ENCODE results near the gene UBTD2.

- TF ChIP-seq CTCF (IDR thresholded peaks at IDR 0.05) = no peak
- no peak for TF ChIP-seq POLR2A (IDR thresholded peaks at IDR 0.05)
- TF ChIP-seq EP300 (IDR thresholded peaks at IDR 0.05) = peak in 1 of 2 donors; percentile 31
Measured at GRCh38 chr5:172284611-172284980, 1.0 kb upstream of the UBTD2 start.

Data from tibial nerve (tissue), 4 donors.